SK-MEL-5 (cell line): ENCODE results near the gene ANKRD40CL. TPM values are rescaled to one million over a fixed set of nuclear protein-coding genes. Genes with fewer than 3 reads are reported as not detected.
"Not testable (repeated sequence)": the region's sequence is repeated elsewhere in the genome, so short reads cannot be mapped to it uniquely, and the experiment has no call there.

Experiments
- DNase-seq: peaks from one replicate; pipeline ENCODE4 v3.0.0-alpha.2; 2016; ENCODE audit warnings: low read depth, low spot score
- in situ Hi-C: cut with HindIII; loops from 2 replicates; pipeline ENCODE4 v1.10.0; 2016; ENCODE audit warnings: low sequenced_read_pairs, high pct_unique_total_duplicates, low pct_unique_long_range_greater_than_20kb
- small RNA-seq, 2 experiments: library from RNA; depleted of rRNA; stranded (forward); fragments of <200 nt; gene quantifications; one replicate each; pipeline ENCODE3, GENCODE V24; 2014
- total RNA-seq: library from RNA; depleted of rRNA; stranded (reverse); fragments of >200 nt; shearing (Covaris generic); gene quantifications from 2 replicates; pipeline ENCODE4 v1.2.3, GENCODE V29; 2014; rRNA removed

Gene ANKRD40CL
- total RNA-seq, 1 experiment from 2014 or later: not detected

DNA sequence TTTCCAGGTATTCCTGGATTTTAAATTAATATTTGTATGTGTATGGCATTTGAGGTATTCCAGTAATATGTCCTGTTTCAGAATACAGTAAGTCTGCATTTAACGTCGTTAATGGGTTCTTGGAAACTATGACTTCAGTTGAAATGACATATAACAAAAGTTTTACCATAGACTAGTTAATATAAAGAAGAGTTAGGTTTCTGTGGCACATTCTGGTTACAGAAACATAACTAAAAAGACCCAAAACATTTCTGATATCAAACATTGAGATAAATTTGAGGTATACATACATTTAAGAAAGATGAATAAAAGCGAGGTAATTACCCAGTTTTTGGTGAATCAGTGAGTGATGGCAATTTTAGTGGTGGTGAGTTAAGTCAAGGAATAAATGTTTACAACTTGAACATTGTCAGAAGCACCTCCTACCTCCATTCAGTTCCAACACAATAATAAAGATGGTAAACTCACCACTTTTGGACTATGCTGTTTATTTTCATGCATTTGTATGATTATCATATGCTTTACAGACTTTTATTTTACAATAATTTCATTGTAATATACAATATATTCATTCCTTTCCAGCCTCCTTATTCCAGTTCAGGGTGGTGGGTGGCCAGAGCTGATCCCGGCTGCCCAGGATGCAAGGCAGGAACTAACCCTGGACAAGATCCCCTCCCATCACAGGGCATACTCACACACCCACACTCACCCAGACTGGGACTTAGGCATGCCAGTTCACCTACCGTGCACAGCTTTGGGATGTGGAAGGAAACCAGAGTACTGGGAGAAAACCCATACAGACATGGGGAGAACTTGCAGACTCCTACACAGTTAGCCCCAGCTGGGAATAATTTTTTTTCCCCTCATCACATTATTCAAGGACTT is 38.2 kb downstream of the ANKRD40CL start:
- DNase-seq: no peak
- in situ Hi-C loops: no loop called here

DNA sequence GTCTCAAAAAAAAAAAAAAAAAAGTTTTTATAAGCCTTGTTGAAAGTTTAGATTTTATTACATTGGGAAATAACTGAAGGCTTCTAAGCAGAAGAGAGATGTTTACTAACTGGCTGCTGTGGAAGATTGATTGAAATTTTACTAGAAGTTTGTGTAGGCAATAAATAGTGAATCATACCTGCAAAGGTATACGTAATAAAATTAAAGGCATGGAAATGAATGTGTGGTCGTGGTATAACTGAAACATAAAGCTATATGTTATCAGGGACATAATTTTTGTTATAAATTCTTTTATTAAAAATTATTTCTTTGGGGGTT is 39.2 kb downstream of the ANKRD40CL start:
- DNase-seq: no peak
- in situ Hi-C loops: no loop called here

DNA sequence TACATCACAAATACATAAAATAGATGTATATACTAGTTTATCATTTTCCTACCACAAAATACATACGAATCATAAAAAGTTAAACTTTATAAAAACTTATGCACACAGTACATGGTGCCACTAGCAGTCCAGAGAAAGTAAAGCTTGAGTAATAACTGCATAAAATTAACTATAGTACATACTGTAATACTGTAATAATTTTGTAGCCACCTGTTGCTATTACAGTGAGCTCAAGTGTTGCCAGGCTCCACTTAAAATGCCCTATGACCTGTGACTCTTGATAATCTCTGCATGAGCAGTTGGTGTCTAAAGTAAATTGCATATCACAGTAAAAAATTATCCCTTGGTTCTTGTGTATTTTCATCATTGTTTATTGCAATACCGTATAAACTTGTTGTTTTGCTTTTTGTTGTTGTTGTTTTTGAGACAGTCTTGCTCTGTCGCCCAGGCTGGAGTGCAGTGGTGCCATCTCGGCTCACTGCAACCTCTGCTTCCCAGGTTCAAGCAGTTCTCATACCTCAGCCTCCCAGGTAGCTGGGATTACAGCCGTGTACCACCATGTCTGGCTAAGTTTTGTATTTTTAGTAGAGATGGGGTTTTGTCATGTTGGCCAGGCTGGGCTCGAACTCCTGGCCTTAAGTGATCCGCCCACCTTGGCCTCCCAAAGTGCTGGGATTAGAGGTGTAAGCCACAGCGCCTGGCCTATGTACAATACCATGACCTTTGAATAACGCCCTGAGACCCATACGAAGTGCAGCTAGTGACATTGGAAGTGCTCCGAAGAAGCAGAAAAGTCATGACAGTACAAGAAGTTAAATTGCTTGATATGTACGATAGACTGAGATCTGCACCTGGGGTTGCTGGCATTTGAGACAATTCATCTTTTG is 41.3 kb downstream of the ANKRD40CL start:
- no peak for DNase-seq
- in situ Hi-C loops: no loop called here

DNA sequence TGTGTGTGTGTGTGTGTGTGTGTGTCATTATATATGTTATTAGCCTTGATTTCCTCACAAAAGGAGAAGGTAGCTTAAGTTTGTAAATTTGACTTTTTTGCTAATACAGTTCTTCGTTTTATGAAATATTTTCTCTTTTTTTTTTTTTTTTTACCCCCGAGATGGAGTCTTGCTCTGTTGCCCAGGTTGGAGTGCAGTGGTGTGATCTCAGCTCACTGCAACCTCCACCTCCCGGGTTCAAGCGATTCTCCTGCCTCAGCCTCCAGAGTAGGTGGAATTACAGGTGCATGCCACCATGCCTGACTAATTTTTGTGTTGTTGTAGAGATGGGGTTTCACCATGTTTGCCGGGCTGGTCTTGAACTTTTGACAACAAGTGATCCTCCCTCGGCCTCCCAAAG is 42.7 kb downstream of the ANKRD40CL start:
- in situ Hi-C loops, DNase-seq: not testable (repeated sequence)

DNA sequence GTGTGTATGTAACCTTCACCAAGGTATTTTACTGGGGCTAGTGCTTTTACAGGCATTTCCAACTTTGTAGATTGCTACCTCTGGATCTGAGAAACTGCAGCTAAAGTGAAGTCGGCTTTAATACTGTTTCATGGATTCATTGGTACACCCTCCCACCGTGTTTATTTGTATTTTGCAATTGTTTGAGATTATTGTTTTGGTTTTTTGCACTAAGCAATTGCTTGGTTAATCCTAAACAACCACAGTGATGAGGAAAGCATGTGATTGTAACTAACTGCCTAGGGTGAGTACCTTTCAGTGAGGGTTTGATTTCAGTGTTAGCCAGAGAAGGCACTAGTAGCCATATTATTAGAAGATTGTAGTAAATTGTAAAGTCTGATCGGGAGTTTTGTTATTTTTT is 44.6 kb downstream of the ANKRD40CL start:
- in situ Hi-C loops: no loop called here
- DNase-seq: no peak

DNA sequence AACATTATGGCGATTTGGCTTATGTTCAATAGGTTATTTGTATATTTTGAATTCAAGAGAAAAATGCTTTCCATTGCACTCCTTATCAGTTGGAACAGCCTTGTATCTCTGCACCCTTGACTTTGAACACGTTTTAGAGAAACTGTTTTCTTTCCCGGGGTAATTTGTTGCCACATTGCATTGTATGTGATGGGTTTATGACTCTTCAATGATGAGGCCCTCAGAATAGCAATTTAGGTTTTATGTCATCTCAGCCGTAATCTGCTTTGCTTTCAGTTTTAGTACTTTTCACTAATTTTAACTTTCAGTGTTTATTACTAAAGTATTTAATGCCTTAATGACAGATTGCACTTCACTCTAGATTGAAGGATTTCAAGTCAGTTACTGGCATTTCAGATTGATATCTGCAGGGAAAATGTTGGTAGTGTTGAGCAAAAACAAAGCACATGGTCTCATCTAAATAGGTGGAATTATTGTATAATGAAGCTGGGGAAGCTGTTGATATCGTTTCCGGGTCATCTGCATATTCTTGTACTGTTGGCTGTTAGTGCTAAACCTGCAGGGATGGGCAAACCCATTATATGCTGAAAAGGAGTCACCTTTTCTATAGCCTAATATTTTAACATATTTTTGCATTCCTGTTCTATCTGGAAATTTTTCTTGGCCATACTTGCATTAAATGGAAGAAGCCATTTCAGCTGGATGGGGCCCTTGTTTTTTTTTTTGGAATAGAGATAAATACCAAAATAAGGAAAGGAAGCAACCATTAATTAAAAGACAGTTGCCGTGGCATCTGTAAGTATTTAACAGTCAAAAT is 45.9 kb downstream of the ANKRD40CL start:
- in situ Hi-C loops: no loop called here
- no peak for DNase-seq

DNA sequence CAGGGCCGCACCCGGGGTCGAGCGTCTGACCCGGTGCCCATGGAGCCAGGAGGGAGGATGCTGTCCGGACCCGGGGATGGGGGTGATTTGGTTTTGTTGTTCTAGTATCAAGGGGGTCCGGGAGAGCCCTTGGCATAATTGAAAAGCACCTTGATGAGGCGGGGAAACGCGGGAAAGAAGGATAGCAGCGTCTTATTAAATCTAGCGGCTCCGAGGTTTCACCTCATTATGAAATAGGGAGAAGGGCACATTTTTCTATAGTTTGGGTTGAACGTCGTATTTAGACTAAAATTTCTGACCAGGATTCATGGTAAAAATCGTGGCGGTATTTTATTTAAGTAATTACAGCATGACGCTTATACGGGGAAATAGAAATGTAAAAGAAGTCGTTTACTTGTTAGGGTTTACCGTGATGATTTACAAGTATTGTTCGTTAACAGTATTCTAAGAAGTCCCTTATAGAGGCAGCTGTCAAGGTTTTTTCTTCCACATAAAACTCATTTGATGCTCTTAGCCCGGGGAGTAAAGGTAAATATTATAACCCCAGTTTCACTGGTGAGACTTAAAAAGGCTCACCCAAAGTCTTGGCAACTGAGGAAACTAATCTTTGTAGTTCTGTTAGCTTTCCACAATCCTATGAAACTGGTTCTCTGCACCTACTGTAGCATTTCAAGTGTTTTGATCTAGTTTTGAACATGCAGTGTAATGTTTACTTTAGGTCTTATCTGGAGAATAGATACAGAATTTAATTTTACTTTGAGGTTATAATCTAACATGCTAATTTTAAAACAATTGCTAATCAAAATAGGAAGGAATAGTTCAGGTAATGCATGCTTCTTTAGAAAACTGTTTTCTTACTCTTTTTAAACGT is 47.2 kb downstream of the ANKRD40CL start:
- in situ Hi-C loops: no loop called here
- no peak for DNase-seq

DNA sequence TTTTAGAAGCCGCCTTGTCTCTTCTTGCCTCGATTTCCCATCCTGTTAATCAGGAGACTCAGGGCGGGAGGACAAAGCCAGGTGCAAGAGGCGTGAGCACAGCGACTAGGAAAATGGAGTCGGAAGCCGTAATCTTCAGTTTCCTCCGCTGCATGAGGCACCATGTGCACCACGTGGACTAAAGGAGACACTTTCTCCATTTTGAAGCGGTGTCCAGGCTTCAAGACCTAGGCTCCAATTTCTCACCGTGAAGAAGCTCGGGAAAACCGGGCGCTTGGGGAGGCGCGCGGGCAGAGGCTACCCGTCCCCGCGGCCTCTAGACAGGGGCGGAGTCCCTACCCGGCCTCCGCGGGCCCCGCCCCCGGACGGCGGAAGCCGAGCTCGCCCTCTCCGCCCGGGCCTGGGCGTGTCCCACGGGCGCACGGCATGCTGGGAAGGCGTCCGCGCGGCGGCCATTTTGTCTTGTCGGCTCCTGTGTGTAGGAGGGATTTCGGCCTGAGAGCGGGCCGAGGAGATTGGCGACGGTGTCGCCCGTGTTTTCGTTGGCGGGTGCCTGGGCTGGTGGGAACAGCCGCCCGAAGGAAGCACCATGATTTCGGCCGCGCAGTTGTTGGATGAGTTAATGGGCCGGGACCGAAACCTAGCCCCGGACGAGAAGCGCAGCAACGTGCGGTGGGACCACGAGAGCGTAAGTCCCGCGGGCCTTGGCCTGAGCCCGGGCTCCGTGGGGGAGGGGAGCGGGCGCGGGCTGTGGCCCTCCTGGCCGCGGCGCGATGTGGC is 48.0 kb downstream of the ANKRD40CL start, which contains the start of gene LUC7L3:
Gene LUC7L3, plus strand, starts transcription at position 460 of the 780 bp plus-strand sequence. Its CDS starts 130 bp downstream, at position 590.
- DNase-seq: peak; percentile 93
- in situ Hi-C loops: no loop called here

DNA sequence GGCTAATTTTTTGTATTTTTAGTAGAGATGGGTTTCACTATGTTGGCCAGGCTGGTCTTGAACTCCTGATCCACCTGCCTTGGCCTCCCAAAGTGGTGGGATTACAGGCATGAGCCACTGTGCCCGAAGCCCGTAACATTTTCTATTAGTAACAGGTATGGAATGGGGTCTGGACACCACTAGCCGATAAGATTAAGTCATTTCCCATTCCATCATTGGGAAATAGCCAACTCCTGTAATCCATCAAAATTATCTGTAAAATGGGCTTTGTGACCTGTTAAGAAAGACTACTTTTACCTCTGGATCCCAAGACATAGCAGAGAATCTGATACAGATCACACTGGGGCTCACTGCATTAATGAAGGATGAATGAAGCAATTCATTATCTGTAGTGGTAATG is 51.8 kb downstream of the ANKRD40CL start:
- in situ Hi-C loops: no loop called here
- no peak for DNase-seq

DNA sequence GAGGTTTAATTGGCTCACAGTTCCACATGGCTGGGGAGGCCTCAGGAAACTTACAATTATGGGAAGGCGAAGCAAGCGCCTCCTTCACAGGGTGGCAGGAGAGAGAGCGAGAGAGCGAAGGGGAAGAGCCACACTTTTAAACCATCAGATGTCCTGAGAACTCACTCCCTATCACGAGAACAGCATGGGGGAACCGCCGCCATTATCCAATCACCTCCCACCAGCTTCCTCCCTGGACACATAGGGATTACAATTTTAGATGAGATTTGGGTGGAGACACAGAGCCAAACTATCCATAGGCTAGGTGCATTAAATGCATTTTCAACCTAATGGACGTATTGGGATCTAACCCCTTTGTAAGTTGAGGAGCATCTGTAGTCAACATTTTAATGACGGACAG is 54.7 kb downstream of the ANKRD40CL start:
- DNase-seq: no peak
- in situ Hi-C loops: no loop called here

Small RNA genes lying within 50 kb of the gene (small RNA-seq; reads per million reads assigned to genes)
- gene AC005921.1 (0 reads per million in 2 experiments), gene MIR8059 (0 reads per million in 2 experiments)

Other genes starting within 250 kb of the ANKRD40CL start
- gene EPN3, start 234.8 kb downstream of the ANKRD40CL start, total RNA-seq: 0.03 TPM in 1 of 2 replicates, not detected in the other
- gene SPATA20, start 220.3 kb downstream of the ANKRD40CL start, total RNA-seq: 46.6 and 50.9 TPM in 2 replicates
- not detected in 2 replicates for gene CACNA1G, start 206.8 kb downstream of the ANKRD40CL start, total RNA-seq
- not detected in 2 replicates for gene ABCC3, start 132.6 kb downstream of the ANKRD40CL start, total RNA-seq
- 49.0 and 53.4 TPM in 2 replicates for gene ANKRD40, start 59.6 kb downstream of the ANKRD40CL start, total RNA-seq
- gene LUC7L3, start 47.9 kb downstream of the ANKRD40CL start, total RNA-seq: 29.4 and 38.2 TPM in 2 replicates
- gene WFIKKN2, start 68.1 kb upstream of the ANKRD40CL start, total RNA-seq: not detected in 2 replicates
- 23.3 and 23.7 TPM in 2 replicates for gene TOB1, start 98.8 kb upstream of the ANKRD40CL start, total RNA-seq